SHP77 treated with DMSO at 0.1 percent for 48 hours (cell line): ENCODE measurements around the gene DLGAP4.
A peak's percentile ranks its signal among the peaks of the same experiment; 100 is the strongest.

Source experiments
- DNase-seq: peaks from one replicate; lab custom pipeline; 2025; lab: John Stamatoyannopoulos, UW

The DLGAP4 gene

GRCh38 chr20:36411861-36412454 is 105.8 kb downstream of the DLGAP4 start:
- no peak for DNase-seq

GRCh38 chr20:36415475-36416002 is 109.4 kb downstream of the DLGAP4 start:
- DNase-seq: no peak

GRCh38 chr20:36418711-36419110 is 112.6 kb downstream of the DLGAP4 start:
- no peak for DNase-seq

GRCh38 chr20:36421641-36422040 is 115.5 kb downstream of the DLGAP4 start:
- DNase-seq: no peak

GRCh38 chr20:36424314-36424713 is 118.2 kb downstream of the DLGAP4 start:
- no peak for DNase-seq

GRCh38 chr20:36425166-36425565 is 119.0 kb downstream of the DLGAP4 start:
- no peak for DNase-seq

- no peak for DNase-seq
These were observed 125.5 kb downstream of the DLGAP4 start for GRCh38 chr20:36431604-36432003.

GRCh38 chr20:36432096-36432495 is 126.0 kb downstream of the DLGAP4 start:
- no peak for DNase-seq

- DNase-seq: no peak
These were observed 128.2 kb downstream of the DLGAP4 start for GRCh38 chr20:36434383-36434782.

GRCh38 chr20:36435124-36435523 is 129.0 kb downstream of the DLGAP4 start:
- no peak for DNase-seq

GRCh38 chr20:36435592-36436541 is 129.7 kb downstream of the DLGAP4 start:
- peak; percentile 53 for DNase-seq

- DNase-seq: peak; percentile 31
These were observed 133.0 kb downstream of the DLGAP4 start for GRCh38 chr20:36439040-36439730.

- no peak for DNase-seq
These were observed 133.6 kb downstream of the DLGAP4 start for GRCh38 chr20:36439731-36440072.

- no peak for DNase-seq
These were observed 134.4 kb downstream of the DLGAP4 start for GRCh38 chr20:36440370-36441026.

GRCh38 chr20:36441027-36441414 is 134.9 kb downstream of the DLGAP4 start:
- DNase-seq: no peak

- peak; percentile 51 for DNase-seq
These were observed 135.3 kb downstream of the DLGAP4 start for GRCh38 chr20:36441416-36441815.

- no peak for DNase-seq
These were observed 139.7 kb downstream of the DLGAP4 start for GRCh38 chr20:36445847-36446246.

- DNase-seq: no peak
These were observed 140.4 kb downstream of the DLGAP4 start for GRCh38 chr20:36446557-36446956.

- DNase-seq: no peak
These were observed 141.0 kb downstream of the DLGAP4 start for GRCh38 chr20:36447101-36447500.

- DNase-seq: no peak
These were observed 143.5 kb downstream of the DLGAP4 start for GRCh38 chr20:36449663-36450062.

GRCh38 chr20:36454332-36454697 is 148.2 kb downstream of the DLGAP4 start:
- DNase-seq: no peak
